Suppressor macrophage (primary cell): Measurements from ENCODE around the gene FLRT2.

Experiments used
- DNase-seq, 4 experiments: peaks; one replicate each; pipeline ENCODE4 v3.0.0-alpha.2; 2020 to 2022

FLRT2 gene

GRCh38 chr14:85564841-85565527 is 35.0 kb downstream of the FLRT2 start:
- DNase-seq, result no peak

GRCh38 chr14:85565862-85566296 is 35.9 kb downstream of the FLRT2 start:
- no peak for DNase-seq

GRCh38 chr14:85566603-85567002 is 36.7 kb downstream of the FLRT2 start:
- DNase-seq, result no peak

- DNase-seq, result no peak
Measured at GRCh38 chr14:85572011-85572410, 42.1 kb downstream of the FLRT2 start.

GRCh38 chr14:85572845-85573244 is 42.9 kb downstream of the FLRT2 start:
- DNase-seq, result peak in 3 of 4 experiments; percentile 19 to 83 (median 72)

- DNase-seq, result peak in 1 of 4 experiments; percentile 14
Measured at GRCh38 chr14:85573406-85573805, 43.5 kb downstream of the FLRT2 start.

- no peak for DNase-seq
Measured at GRCh38 chr14:85574853-85575616, 45.1 kb downstream of the FLRT2 start.

- DNase-seq, result no peak
Measured at GRCh38 chr14:85575617-85575898, 45.6 kb downstream of the FLRT2 start.

- no peak for DNase-seq
Measured at GRCh38 chr14:85576218-85576617, 46.3 kb downstream of the FLRT2 start.

- peak; percentile 29 to 76 (median 50) for DNase-seq
Measured at GRCh38 chr14:85576848-85577542, 47.1 kb downstream of the FLRT2 start.

GRCh38 chr14:85577543-85578114 is 47.7 kb downstream of the FLRT2 start:
- DNase-seq, result no peak

GRCh38 chr14:85578357-85578756 is 48.4 kb downstream of the FLRT2 start:
- DNase-seq, result no peak

GRCh38 chr14:85578930-85579329 is 49.0 kb downstream of the FLRT2 start:
- peak in 2 of 4 experiments; percentile 38 to 55 for DNase-seq

- no peak for DNase-seq
Measured at GRCh38 chr14:85579942-85580341, 50.0 kb downstream of the FLRT2 start.

- DNase-seq, result peak; percentile 21 to 46 (median 44)
Measured at GRCh38 chr14:85580536-85581140, 50.7 kb downstream of the FLRT2 start.

- DNase-seq, result peak; percentile 24 to 71 (median 46)
Measured at GRCh38 chr14:85581691-85582090, 51.7 kb downstream of the FLRT2 start.

- no peak for DNase-seq
Measured at GRCh38 chr14:85583380-85583779, 53.4 kb downstream of the FLRT2 start.

- no peak for DNase-seq
Measured at GRCh38 chr14:85584481-85584880, 54.5 kb downstream of the FLRT2 start.

- peak; percentile 68 to 92 (median 79) for DNase-seq
Measured at GRCh38 chr14:85587151-85587711, 57.3 kb downstream of the FLRT2 start.

GRCh38 chr14:85590784-85591183 is 60.8 kb downstream of the FLRT2 start:
- no peak for DNase-seq

GRCh38 chr14:85594217-85594616 is 64.3 kb downstream of the FLRT2 start:
- DNase-seq, result no peak

GRCh38 chr14:85595981-85596380 is 66.0 kb downstream of the FLRT2 start:
- no peak for DNase-seq
